ENCODE results near the gene ASTN2. TPM values are rescaled to one million over a fixed set of nuclear protein-coding genes. Genes with fewer than 3 reads are reported as not detected.

Gene ASTN2
- total and polyA plus RNA-seq, 9 of the 15 experiments (the other 6 are each of a cell fraction or from before 2014, with no cell fraction given): 0.56 to 3.5 (median 1.9) TPM

GRCh38 chr9:116471093-116471906 lies 943.6 kb downstream of the ASTN2 start (continued):
- TF ChIP-seq CLOCK (CRISPR knock-in tag; IDR thresholded peaks at IDR 0.05; ENCODE audit: borderline replicate concordance): no peak
- TF ChIP-seq RCOR1 (IDR thresholded peaks at IDR 0.05; ENCODE audit: borderline replicate concordance in 1 of 2, low read depth in 2 of 2, low read length in 2 of 2): peak in 1 of 2 experiments; percentile 92; a peak in 2 of 4 replicates
- no peak for TF ChIP-seq ZNF175 (CRISPR knock-in tag; IDR thresholded peaks at IDR 0.05; ENCODE audit: low read depth)
- no peak for TF ChIP-seq TCF7 (IDR thresholded peaks at IDR 0.05; ENCODE audit: borderline replicate concordance)
- no peak for TF ChIP-seq ZC3H8 (IDR thresholded peaks at IDR 0.05)
- TF ChIP-seq E2F5 (CRISPR knock-in tag; IDR thresholded peaks at IDR 0.05): no peak
- TF ChIP-seq CGGBP1 (CRISPR knock-in tag; IDR thresholded peaks at IDR 0.05): no peak
- no peak for TF ChIP-seq ZHX1 (conservative IDR thresholded peaks at IDR 0.05; ENCODE audit: low read length)
- TF ChIP-seq BRCA1 (IDR thresholded peaks at IDR 0.05): no peak
- no peak for TF ChIP-seq BRCA1 (CRISPR knock-in tag; IDR thresholded peaks at IDR 0.05)
- 0 out of 4 replicates have a peak, but pooled peaks of 1 of the 2 experiments have one; percentile 40 for TF ChIP-seq HDAC1 (IDR thresholded peaks at IDR 0.05)
- TF ChIP-seq PHTF2 (CRISPR knock-in tag; IDR thresholded peaks at IDR 0.05): no peak
- no peak for TF ChIP-seq ZBTB11 (CRISPR knock-in tag; IDR thresholded peaks at IDR 0.05)
- no peak for TF ChIP-seq SMAD3 (CRISPR knock-in tag; conservative IDR thresholded peaks at IDR 0.05)
- TF ChIP-seq SOX6 (IDR thresholded peaks at IDR 0.05): peak; percentile 57
- no peak for TF ChIP-seq MED1 (CRISPR knock-in tag; IDR thresholded peaks at IDR 0.05; ENCODE audit: borderline replicate concordance)
- TF ChIP-seq ADNP (tag; IDR thresholded peaks at IDR 0.05): no peak
- no peak for TF ChIP-seq SMARCA5 (IDR thresholded peaks at IDR 0.05)

Data from K562 (cell line).